Testis (tissue), 3 donors: ENCODE measurements around the gene NDUFAF2. TPM values are rescaled to one million over a fixed set of nuclear protein-coding genes. Genes with fewer than 3 reads are reported as not detected.
"Not testable (repeated sequence)": the region's sequence is repeated elsewhere in the genome, so short reads cannot be mapped to it uniquely, and the experiment has no call there.

ENCODE experiments used
- DNase-seq: peaks from one replicate; pipeline ENCODE4 v3.0.0-alpha.2; 2019
- H3K27ac ChIP-seq, 2 donors: fragments of 200-600 bp; sonication (generic); one replicate each; pipeline ENCODE4 v1.5.1; 2019
- H3K27me3 ChIP-seq: fragments of 200-600 bp; sonication (generic); one replicate; pipeline ENCODE4 v1.5.1; 2019
- H3K36me3 ChIP-seq: fragments of 200-600 bp; sonication (generic); one replicate; pipeline ENCODE4 v1.5.1; 2017; ENCODE audit warnings: low read depth; ENCODE audit errors: missing control alignments
- H3K4me1 ChIP-seq: fragments of 200-600 bp; sonication (generic); one replicate; pipeline ENCODE4 v1.5.1; 2019
- H3K4me3 ChIP-seq, 2 donors: fragments of 200-600 bp; sonication (generic); one replicate each; pipeline ENCODE4 v1.5.1; 2017 to 2019
- H3K9me3 ChIP-seq: fragments of 200-600 bp; sonication (generic); one replicate; pipeline ENCODE4 v1.5.1; 2017
- CTCF ChIP-seq, 3 experiments: fragments of 450-650 bp in 2 of 3; fragments of 200-600 bp in 1 of 3; sonication (generic) in 1 of 3; IDR thresholded peaks; one replicate each; pipeline ENCODE4 v1.5.1; 2016 to 2019; ENCODE audit warnings: antibody characterized with exemption in 3 of 3, mild to moderate bottlenecking in 2 of 3, moderate library complexity in 1 of 3
- POLR2A ChIP-seq: fragments of 450-650 bp; IDR thresholded peaks from one replicate; pipeline ENCODE4 v1.6.1; 2017; ENCODE audit warnings: antibody characterized with exemption, mild to moderate bottlenecking, moderate library complexity
- WGBS, 2 donors: methylation state at CpG; one replicate each; pipeline ENCODE4 v1.1.5; 2018; 5-methylcytosine and 5-hydroxymethylcytosine counted together
- intact Hi-C: fragments of 100-400 bp; cut with DNase I; formaldehyde crosslinking; loops from one replicate; pipeline ENCODE4 v1.15.1; 2023; ENCODE audit warnings: low total_unique reads
- polyA plus RNA-seq: library from polyadenylated mRNA; stranded (reverse); fragments of 350-450 nt; fragmentation: Illumina TruSeq; extraction: RNeasy Lipid Tissue Mini Kit (QIAGEN cat#74804); gene quantifications from one replicate; pipeline ENCODE4 v1.2.3, GENCODE V29; 2014; ENCODE audit warnings: low read depth, low replicate concordance; ENCODE audit not compliant: insufficient read depth
- total RNA-seq, 2 donors: library from RNA; depleted of rRNA; stranded (reverse); fragments of >200 nt; gene quantifications; one replicate each; pipeline ENCODE4 v1.2.3, GENCODE V29; 2016

NDUFAF2 gene
- total and polyA plus RNA-seq, 3 donors from 2014 or later: 18.1 to 30.8 (median 22.3) TPM

GRCh38 chr5:61087921-61088320 is 142.9 kb downstream of the NDUFAF2 start:
- Histone ChIP-seq H3K27me3 (no peaks in the 10 kb centered on the region), H3K4me3 (no peak overlapping the region), H3K4me1 (no peaks in the 10 kb centered on the region), H3K9me3 (no peaks in the 10 kb centered on the region), H3K27ac (no peak overlapping the region), H3K36me3 (no peaks in the 10 kb centered on the region)
- 69 to 79% methylated on average over 2 of the region's 2 CpGs for WGBS, 2 donors
- intact Hi-C loops: no loop called here
- TF ChIP-seq CTCF (IDR thresholded peaks at IDR 0.05): no peak
- TF ChIP-seq POLR2A: no peak
- DNase-seq: no peak

DNA sequence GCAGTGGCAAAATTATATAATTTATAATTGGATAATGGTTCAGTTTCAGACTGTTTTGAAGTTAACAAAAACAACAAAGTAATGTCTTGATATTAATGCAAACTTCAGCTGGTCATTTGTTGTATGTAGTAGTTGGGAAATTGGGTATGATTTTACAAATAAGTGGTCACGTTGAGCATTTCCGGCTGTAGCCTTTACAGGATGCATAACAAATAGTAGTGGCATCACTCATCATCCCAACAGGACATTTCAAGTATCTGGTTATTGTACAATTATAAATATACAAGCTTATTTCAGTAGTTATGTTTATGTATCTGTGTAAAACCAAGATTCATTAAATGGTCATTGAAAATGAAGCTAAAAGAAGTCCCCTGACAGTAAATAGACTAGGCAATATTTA is 144.3 kb downstream of the NDUFAF2 start:
- no peaks in the 10 kb centered on the region for H3K27me3 ChIP-seq
- H3K27ac ChIP-seq: no peak overlapping the region
- H3K4me1 ChIP-seq: no peaks in the 10 kb centered on the region
- TF ChIP-seq CTCF (IDR thresholded peaks at IDR 0.05) (no peak), POLR2A (no peak)
- H3K36me3 ChIP-seq: no peaks in the 10 kb centered on the region
- no peaks in the 10 kb centered on the region for H3K9me3 ChIP-seq
- no peak for DNase-seq
- intact Hi-C loops: no loop called here
- 86 to 90% methylated on average over 2 of the region's 2 CpGs for WGBS, 2 donors
- H3K4me3 ChIP-seq: no peak overlapping the region

DNA sequence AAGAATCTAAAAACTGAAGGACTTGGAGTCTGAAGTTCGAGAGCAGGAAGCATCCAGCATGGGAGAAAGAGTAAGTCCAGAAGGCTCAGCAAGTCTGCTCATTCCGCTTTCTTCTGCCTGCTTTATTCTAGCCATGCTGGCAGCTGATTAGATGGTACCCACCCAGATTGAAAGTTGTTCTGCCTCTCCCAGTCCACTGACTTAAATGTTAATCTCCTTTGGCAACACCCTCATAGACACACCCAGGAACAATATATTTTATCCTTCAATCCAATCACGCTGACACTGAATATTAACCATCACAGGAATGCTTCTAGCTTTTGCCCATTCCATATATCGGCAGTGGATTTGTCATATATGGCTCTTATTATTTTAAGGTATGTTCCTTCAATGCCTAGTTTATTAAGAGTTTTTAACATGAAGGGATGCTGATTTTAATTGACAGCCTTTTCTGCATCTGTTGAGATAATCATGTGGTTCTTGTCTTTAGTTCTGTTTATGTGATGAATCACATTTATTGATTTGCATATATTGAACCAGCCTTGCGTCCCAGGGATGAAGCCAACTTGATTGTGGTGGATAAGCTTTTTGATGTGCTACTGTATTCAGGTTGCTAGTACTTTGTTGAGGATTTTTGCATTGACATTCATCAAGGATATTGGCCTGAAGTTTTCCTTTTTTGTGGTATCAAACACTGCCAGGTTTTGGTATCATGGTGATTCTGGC is 148.2 kb downstream of the NDUFAF2 start:
- WGBS, 2 donors: 95 to 99% methylated on average over 5 of the region's 5 CpGs
- DNase-seq, H3K9me3 ChIP-seq, H3K27me3 ChIP-seq, H3K4me1 ChIP-seq, H3K4me3 ChIP-seq, intact Hi-C loops, H3K36me3 ChIP-seq, H3K27ac ChIP-seq: not testable (repeated sequence)

DNA sequence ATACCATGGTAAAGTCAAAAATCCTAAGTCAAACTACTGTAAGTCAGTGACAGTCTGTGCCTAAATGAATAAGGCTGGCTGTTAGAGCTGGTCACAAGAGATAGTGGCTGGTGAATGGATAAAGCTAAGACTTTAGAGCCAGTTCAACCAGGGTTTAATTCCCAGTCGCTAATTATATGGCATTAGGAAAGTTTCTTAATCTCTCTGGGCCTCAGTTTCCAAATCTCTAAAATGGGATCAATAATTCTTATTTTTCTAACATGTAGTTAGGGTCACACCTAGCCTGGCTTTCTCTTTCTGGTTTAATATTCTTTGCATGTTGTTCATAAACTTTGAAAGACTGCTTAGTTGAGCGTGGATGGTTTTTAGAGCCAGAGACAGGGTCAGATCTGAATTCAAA is 152.5 kb downstream of the NDUFAF2 start:
- Histone ChIP-seq H3K27me3 (no peaks in the 10 kb centered on the region), H3K4me3 (no peak overlapping the region), H3K27ac (no peak overlapping the region), H3K4me1 (no peaks in the 10 kb centered on the region), H3K36me3 (no peaks in the 10 kb centered on the region), H3K9me3 (no peaks in the 10 kb centered on the region)
- intact Hi-C loops: no loop called here
- DNase-seq: no peak
- no peak for TF ChIP-seq POLR2A
- TF ChIP-seq CTCF (IDR thresholded peaks at IDR 0.05): no peak
- 88 to 97% methylated on average over 2 of the region's 2 CpGs for WGBS, 2 donors

DNA sequence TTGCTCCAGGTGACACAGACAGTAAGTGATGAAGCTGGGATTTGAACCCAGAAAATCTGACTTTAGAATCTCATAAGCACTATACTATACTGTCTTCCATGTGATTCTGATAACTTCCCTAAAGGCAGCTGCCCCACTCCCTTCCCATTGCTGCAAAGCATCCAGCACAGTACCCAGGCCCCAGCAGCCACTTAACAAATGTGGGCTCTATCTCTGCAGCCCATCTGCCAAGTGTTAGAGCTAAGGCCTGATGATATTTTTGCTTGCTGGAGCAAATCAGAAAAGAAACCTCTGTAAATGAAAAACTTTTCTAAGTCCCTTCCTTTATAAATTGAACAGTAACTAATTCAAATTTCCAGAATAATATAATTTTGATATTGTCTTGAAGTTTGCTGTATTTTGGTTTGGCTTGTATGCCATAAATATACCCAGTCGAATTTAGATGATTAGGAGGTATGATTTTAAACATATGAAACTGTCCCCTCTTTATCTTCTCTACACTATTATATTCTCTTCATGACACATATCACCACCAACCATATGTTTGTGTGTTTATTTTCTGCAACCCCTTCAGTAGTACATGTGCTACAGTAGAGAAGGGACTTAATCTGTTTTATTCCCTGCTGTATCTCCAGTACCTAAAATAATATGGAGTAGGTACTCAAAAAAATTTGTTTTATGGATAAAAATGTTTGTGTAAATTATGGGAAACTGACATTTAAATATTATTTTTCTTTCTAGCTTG is 153.4 kb downstream of the NDUFAF2 start:
- no peak overlapping the region for H3K27ac ChIP-seq
- no peak for DNase-seq

More for the DNA sequence above, 153.4 kb downstream of the NDUFAF2 start:
- Histone ChIP-seq H3K36me3 (no peaks in the 10 kb centered on the region), H3K9me3 (no peaks in the 10 kb centered on the region), H3K27me3 (no peaks in the 10 kb centered on the region), H3K4me3 (no peak overlapping the region), H3K4me1 (no peaks in the 10 kb centered on the region)
- WGBS, 2 donors: 89 to 93% methylated on average over 1 of the region's 1 CpG
- TF ChIP-seq POLR2A (no peak), CTCF (IDR thresholded peaks at IDR 0.05) (no peak)
- intact Hi-C loops: no loop called here
